ENCODE data around the gene P4HA1. TPM values are rescaled to one million over a fixed set of nuclear protein-coding genes. Genes with fewer than 3 reads are reported as not detected.

The P4HA1 gene
- total and polyA plus RNA-seq, 2 donors (not counting 3 experiments of a cell fraction or from before 2014, with no cell fraction given) = 14.3 to 29.1 TPM

- H3K27me3 ChIP-seq (ENCODE audit: control insufficient read depth in 2 of 2, insufficient read depth in 2 of 2, low read length in 2 of 2) = no peaks in the 10 kb centered on the region
- peak overlapping the region; percentile 73 to 99 (median 96) for H3K4me3 ChIP-seq (replicated peaks in 1 of 3; ENCODE audit: insufficient read depth in 1 of 3, low read depth in 1 of 3, low read length in 3 of 3)
- peaks cover 31% of the 10 kb centered on the region for H3K79me2 ChIP-seq (ENCODE audit: control insufficient read depth, insufficient read depth, low read length)
- peak overlapping the region; percentile 94 for H3K9ac ChIP-seq (replicated peaks; ENCODE audit: extremely low read depth, insufficient read depth, low read length)
- POLR2A ChIA-PET = interaction anchor here (0.6 to 2.2 kb wide), 16 partner anchors 11 to 1397 kb away, joined by 3 to 22 read pairs (median 3); partner anchors contain the start of genes ECD, FAM149B1 and NUDT13
- peak; percentile 75 for DNase-seq (ENCODE audit: low read depth, low spot score)
- H4K20me1 ChIP-seq (replicated peaks; ENCODE audit: control insufficient read depth, extremely low read depth, insufficient read depth, low read length) = no peaks in the 10 kb centered on the region
- CTCF ChIA-PET = interaction anchor here (0.6 to 4.4 kb wide), 21 partner anchors 9 to 845 kb away, joined by 3 to 27 read pairs (median 4); partner anchors contain the start of gene NUDT13
- TF ChIP-seq EZH2 (IDR thresholded peaks at IDR 0.05; ENCODE audit: borderline replicate concordance, low read depth, low read length, severe bottlenecking) = no peak
- TF ChIP-seq CTCF (IDR thresholded peaks at IDR 0.05; ENCODE audit: extremely low read depth in 1 of 2, insufficient read depth in 1 of 2, low read depth in 1 of 2, low read length in 2 of 2) = no peak
- TF ChIP-seq MYC (IDR thresholded peaks at IDR 0.05; ENCODE audit: low read depth, low read length) = no peak
- no peak for TF ChIP-seq JUN (IDR thresholded peaks at IDR 0.05; ENCODE audit: borderline replicate concordance, insufficient read depth, insufficient read length, low read depth)
- TF ChIP-seq FOS (IDR thresholded peaks at IDR 0.05; ENCODE audit: borderline replicate concordance, insufficient read depth, low read length) = no peak
- no peak for TF ChIP-seq MAX (IDR thresholded peaks at IDR 0.05; ENCODE audit: insufficient read depth, insufficient read length)
- TF ChIP-seq POLR2A (IDR thresholded peaks at IDR 0.05; ENCODE audit: low read depth, low read length) = no peak
- no peak for TF ChIP-seq GATA2 (IDR thresholded peaks at IDR 0.05; ENCODE audit: insufficient read depth, insufficient read length, low read depth, low read length)
- TF ChIP-seq POLR2AphosphoS5 (IDR thresholded peaks at IDR 0.05; ENCODE audit: insufficient read depth, low read depth, low read length) = no peak
- H3K4me1 ChIP-seq (ENCODE audit: control insufficient read depth, extremely low read depth, insufficient read depth, low read length) = peaks cover 17% of the 10 kb centered on the region
- FAIRE-seq = peak; percentile 64
- intact Hi-C loops (cut with micrococcal nuclease) = loop anchor here (1.0 to 5.0 kb wide), 5 partner anchors 23 to 73 kb away; partner anchors contain the start of genes ECD and FAM149B1
- H3K27ac ChIP-seq (ENCODE audit: insufficient read depth, low read depth, low read length) = peak overlapping the region; percentile 73
- peak overlapping the region; percentile 99 for H3K4me2 ChIP-seq (ENCODE audit: insufficient read depth, low read length)
- TSS peak; percentile 67 for BruUV-seq (replicated peaks)
- dilution Hi-C loops (cut with MboI; ENCODE audit: extremely low pct_ligation_motif_present, low sequenced_read_pairs) = no loop called here
- no peaks in the 10 kb centered on the region for H3K9me1 ChIP-seq (replicated peaks; ENCODE audit: control insufficient read depth, extremely low read depth, insufficient read depth, low read length)
- H3K36me3 ChIP-seq (ENCODE audit: control insufficient read depth in 2 of 2, extremely low read depth in 1 of 2, insufficient read depth in 2 of 2, low read length in 2 of 2) = no peaks in the 10 kb centered on the region
- no peaks in the 10 kb centered on the region for H3K9me3 ChIP-seq (replicated peaks; ENCODE audit: control insufficient read depth, insufficient read depth, low read length)
- H2AFZ ChIP-seq (ENCODE audit: low read depth, low read length) = peak overlapping the region; percentile 49
Observed at GRCh38 chr10:73095481-73096021, 1.1 kb downstream of the P4HA1 start.

Data from endothelial cell of umbilical vein (primary cell).